NCI-H748 (cell line): Measurements from ENCODE around the gene MT1B.
"Not testable (repeated sequence)": the region's sequence is repeated elsewhere in the genome, so short reads cannot be mapped to it uniquely, and the experiment has no call there.

Source experiments
- DNase-seq: peaks from one replicate; lab custom pipeline; 2025; ENCODE audit not compliant: unreplicated experiment; lab: John Stamatoyannopoulos, UW

The MT1B gene

GRCh38 chr16:56620339-56620897, 31.3 kb upstream of the MT1B start:
- no peak for DNase-seq

DNA sequence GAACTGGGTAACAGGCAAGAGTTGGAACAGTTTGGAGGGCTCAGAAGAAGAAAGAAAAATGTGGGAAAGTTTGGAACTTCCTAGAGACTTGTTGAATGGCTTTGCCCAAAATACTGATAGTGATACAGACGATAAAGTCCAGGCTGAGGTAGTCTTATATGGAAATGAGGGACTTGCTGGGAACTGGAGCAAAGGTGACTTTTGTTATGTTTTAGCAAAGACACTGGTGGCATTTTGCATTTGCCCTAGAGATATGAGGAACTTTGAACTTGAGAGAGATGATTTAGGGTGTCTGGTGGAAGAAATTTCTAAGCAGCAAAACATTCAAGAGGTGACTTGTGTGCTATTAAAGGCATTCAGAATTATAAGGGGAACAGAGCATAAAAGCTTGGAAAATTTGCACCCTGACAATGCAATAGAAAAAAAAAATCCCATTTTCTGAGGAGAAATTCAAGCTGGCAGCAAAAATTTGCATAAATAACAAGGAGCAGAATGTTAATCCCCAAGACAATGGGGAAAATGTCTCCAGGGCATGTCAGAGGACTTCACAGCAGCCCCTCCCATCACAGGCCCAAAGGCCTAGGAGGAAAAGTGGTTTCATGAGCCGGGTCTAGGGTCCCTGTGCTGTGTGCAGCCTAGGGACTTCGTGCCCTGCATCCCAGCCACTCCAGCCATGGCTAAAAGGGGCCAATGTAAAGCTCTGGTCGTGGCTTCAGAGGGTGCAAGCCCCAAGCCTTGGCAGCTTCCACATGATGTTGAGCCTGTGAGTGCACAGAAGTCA, 29.8 kb upstream of the MT1B start:
- DNase-seq, result not testable (repeated sequence)

GRCh38 chr16:56623184-56623583, 28.5 kb upstream of the MT1B start:
- DNase-seq, result not testable (repeated sequence)

GRCh38 chr16:56623637-56624036, 28.0 kb upstream of the MT1B start:
- no peak for DNase-seq

DNA sequence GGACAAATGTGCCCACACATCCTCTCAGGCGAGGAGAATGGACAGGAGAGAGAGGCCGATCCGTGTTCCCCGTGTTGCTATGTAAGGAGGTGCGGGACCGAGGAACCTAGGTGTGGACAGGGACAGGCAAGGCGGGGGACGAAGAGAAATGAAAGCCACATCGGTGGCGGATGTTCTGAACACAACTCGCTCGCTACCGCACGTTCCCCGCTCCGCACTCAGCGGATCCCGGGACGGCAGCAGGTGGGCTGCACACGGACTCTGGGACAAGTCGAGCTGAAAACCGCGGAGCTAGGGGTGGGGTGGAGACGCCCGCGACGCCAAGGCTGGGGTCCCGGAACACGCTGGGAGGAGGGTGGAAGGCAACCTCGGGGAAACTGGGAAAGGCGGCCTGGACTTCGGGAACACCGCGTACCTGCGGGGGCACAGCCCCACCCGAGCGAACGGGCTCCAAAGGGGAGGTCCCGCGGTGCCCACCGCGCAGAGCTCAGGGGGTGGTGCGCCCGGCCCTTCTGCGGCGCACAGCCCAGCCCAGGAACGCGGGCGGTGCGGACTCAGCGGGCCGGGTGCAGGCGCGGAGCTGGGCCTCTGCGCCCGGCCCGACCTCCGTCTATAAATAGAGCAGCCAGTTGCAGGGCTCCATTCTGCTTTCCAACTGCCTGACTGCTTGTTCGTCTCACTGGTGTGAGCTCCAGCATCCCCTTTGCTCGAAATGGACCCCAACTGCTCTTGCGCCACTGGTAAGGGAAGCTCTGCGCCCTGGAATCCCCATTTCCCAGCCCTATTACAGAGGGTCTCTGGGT, 26.3 kb upstream of the MT1B start, which contains the start of gene MT1E:
Gene MT1E (plus strand): TSS at position 642 of the 803 bp plus-strand sequence. CDS start 71 bp downstream, at position 713.
- DNase-seq, result peak; percentile 3

DNA sequence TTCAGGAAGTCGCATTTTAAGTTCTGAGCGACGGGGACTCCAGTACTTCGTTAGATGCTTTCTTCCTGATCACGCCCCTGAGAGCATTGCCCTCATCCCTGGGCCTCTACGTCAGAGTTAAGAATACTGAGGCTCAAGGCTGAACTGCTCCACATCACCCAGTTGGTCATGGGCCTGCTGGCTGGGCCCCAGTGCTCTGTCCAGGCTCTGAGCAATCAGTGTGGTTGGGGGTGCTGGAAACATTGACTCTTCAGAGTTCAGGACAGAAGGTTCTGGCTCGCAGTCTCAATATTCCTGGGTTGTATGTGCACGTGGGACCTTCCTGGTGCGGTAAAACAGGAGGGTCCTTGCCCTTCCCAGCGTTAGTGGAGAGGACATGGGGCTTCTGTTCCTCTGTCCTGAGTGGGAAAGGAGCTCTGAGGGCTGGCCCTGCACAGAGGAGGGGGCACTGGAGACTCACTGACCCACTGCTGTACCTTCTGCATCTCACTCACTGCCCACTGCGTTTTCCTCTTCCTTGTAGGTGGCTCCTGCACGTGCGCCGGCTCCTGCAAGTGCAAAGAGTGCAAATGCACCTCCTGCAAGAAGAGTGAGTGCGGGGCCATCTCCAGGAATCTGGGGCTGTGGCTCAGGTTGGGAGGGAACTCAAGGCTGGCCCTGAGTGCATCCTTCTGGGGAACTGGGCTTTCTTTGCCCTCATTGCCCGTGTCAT, 25.6 kb upstream of the MT1B start:
- DNase-seq, result no peak

DNA sequence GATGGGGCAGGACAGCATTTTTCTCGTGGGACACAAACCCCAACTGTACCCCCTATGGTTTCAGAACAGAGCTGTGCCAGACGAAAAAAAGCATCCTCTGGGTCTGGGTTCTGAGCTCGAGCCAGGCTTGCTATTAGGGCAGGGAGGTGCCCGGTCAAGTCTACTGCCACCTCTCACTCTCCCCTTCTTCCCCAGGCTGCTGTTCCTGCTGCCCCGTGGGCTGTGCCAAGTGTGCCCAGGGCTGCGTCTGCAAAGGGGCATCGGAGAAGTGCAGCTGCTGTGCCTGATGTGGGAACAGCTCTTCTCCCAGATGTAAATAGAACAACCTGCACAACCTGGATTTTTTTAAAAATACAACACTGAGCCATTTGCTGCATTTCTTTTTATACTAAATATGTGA, 25.0 kb upstream of the MT1B start:
- DNase-seq, result no peak

DNA sequence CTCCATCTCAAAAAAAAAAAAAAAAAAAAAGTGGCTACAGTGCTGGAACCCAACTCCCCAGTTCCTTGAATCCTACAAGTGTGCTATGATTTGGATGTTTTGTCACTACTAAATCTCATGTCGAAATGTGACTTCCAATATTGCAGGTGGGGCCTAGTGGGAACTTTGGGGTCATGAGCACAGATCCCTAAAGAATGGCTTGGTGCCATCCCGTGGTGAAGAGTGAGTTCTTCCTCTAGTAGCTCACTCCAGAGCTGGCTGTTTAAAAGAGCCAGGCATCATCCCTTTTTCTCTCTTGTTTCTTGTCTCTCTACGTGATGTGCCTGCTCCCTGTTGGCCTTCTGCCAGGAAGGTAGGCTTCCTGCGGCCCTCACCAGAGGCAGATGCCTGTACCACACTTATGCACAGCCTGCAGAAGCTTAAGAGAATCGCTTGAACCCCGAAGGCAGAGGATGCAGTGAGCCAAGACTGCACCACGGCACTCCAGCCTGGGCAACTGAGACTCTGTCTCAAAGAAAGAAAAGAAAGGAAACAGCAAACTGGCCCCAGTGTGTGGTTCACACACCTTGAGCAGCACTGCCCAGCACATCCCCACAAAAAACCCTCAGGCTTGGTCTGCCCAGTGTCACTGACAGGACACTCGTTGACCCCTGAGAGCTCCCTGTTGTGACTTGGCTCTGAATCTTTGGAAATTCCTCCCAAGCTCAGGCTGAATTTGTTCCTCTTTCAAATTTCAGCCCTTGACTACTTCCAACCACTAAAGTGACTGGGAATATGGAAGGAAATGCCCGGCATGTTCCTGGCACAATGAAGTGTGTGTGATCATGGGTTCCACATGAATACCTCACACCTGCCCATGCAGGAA, 23.0 kb upstream of the MT1B start:
- no peak for DNase-seq

DNA sequence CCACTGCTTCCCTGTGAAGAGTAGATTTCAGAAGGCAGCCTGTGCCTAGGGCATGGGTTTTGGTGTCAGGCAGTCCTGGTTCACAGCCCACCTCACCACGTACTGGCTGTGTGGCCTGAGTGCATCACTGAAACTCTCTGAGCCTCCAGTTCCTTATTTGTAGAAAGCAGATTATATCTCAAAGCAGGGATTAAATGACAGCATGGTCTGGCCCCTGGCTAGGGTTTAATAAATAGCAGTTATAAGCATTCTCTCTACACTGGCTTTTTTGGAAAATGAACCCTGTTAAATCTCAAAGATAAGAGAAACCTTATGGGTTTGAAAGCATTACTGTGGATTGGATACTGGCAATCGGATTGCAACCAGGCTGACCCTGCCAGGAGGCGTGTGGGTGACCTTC, 22.2 kb upstream of the MT1B start:
- no peak for DNase-seq

DNA sequence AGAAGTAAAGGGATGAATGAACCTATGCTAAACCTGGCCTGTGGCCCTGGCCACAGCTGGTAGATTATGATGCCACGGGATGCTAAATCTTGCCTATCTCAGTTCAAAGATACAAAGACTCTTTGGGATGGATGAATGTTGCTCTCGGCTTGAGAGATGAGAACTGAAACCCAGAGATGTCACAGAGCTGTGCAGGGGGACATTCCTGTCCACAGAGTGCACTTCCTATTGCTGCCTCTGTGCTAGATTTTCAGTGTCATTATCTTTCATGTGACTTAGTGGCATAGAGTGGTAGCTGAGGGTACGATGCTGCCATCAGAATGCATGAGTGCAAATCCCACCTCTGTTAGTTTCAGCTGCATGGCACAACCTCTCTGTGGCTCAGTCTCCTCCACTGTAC, 21.6 kb upstream of the MT1B start:
- DNase-seq, result no peak

GRCh38 chr16:56631197-56631596, 20.5 kb upstream of the MT1B start:
- no peak for DNase-seq

DNA sequence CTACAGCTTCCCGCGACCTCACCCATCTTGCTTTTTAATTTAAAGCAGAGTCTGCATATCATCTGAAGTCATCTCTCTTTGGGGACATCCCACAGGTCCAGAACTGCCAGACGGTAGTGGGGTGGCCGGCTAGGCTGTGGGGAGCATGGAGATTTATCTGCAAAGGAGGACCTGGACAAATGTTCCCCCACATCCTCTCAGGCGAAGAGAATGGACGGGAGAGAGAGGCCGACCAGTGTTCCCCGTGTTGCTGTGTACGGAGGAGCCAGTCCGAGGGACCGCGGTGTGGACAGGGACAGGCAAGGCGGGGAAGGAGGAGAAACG, 19.9 kb upstream of the MT1B start:
- DNase-seq, result no peak

DNA sequence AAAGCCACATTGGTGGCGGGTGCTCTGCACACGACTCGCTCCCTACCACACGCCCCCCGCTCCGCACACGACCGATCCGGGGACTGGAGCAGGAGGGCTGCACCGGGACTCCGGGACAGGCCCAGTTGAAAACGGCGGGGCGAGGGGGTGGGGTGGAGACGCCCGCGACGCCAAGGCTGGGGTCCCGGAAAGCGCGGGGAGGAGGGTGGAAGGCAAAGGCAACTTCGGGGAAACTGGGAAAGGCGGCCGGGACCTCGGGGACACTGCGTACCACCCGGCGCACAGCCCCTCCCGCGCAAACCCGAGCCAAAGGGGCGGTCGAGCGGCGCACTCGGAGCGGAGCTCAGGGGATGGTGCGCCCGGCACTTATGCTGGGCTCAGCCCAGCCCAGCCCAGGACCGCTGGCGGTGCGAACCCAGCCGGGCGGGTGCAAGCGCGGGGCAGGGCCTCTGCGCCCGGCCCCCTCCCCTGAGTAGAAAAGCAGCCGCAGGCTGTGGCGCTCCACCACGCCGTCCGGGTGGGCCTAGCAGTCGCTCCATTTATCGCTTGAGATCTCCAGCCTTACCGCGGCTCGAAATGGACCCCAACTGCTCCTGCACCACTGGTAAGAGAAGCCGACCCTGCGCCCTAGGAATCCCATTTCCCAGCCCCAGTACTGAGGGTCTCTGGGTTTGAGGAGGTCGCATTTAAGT, 19.4 kb upstream of the MT1B start, which contains the start of gene MT1M:
Gene MT1M (plus strand): TSS at position 504 of the 692 bp plus-strand sequence. CDS start 73 bp downstream, at position 577.
- no peak for DNase-seq

DNA sequence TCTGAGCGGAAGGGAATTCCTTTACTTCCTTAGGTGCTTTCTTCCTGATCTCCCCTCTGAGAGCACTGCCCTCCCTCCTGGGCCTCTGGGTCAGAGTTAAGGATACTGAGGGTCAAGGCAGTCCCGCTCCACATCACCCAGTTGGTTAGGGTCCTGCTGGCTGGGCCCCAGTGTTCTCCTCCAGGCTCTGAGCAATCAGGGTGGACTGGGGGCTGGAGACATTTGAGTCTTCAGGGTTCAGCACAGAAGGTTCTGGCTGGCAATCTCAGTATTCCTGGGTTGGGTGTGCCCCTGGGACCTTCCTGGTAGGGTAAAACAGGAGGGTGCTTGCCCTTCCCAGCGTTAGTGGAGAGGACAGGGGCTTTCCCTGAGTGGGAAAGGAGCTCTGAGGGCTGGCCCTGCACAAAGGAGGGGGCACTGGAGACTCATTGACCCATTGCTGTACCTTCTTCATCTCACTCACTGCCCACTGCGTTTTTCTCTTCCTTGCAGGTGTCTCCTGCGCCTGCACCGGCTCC, 18.8 kb upstream of the MT1B start:
- no peak for DNase-seq

DNA sequence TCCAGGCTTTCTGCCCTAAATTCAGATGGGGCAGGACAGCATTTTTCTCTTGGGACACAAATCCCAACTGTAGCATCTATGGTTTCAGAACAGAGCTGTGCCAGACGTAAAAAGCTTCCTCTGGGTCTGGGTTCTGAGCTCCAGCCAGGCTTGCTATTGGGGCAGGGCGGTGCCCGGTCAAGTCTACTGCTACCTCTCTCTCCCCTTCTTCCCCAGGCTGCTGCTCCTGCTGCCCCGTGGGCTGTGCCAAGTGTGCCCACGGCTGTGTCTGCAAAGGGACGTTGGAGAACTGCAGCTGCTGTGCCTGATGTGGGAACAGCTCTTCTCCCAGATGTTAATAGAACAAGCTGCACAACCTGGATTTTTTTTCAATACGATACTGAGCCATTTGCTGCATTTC, 18.2 kb upstream of the MT1B start:
- no peak for DNase-seq

DNA sequence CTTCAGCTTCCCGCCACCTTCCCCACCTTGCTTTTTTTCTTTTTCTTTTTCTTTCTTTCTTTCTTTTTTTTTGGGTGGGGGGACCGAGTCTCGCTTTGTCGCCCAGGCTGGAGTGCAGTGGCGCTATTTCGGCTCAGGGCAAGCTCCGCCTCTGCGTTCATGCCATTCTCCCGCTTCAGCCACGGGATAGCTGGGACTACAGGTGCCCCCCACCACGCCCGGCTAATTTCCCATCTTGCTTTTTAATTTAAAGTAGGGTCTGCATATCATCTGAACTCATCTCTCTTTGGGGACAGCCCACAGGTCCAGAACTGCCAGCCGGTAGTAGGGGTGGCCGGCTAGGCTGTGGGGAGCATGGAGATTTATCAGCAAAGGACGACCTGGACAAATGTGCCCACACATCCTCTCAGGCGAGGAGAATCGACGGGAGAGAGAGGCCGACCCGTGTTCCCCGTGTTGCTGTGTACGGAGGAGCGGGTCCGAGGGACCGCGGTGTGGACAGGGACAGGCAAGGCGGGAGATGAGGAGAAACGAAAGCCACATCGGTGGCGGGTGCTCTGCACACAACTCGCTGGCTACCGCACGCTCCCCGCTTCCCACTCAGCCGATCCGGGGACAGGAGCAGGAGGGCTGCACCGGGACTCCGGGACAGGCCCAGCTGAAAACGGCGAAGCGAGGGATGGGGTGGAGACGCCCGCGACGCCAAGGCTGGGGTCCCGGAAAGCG, 16.8 kb upstream of the MT1B start:
- DNase-seq, result no peak

DNA sequence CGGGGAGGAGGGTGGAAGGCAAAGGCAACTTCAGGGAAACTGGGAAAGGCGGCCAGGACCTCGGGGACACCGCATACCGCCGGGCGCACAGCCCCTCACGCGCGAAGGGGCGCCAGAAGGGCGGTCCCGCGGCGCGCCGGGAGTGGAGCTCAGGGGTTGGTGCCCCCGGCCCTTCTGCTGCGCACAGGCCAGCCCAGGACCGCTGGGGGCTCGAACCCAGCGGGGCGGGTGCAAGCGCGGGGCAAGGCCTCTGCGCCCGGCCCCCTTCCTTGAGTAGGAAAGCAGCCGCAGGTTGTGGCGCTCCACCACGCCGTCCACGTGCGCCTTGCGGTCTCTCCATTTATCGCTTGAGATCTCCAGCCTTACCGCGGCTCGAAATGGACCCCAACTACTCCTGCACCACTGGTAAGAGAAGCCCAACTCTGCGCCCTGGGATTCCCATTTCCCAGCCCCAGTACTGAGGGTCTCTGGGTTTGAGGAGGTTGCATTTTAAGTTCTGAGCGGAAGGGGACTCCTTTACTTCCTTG, 16.2 kb upstream of the MT1B start:
- no peak for DNase-seq

DNA sequence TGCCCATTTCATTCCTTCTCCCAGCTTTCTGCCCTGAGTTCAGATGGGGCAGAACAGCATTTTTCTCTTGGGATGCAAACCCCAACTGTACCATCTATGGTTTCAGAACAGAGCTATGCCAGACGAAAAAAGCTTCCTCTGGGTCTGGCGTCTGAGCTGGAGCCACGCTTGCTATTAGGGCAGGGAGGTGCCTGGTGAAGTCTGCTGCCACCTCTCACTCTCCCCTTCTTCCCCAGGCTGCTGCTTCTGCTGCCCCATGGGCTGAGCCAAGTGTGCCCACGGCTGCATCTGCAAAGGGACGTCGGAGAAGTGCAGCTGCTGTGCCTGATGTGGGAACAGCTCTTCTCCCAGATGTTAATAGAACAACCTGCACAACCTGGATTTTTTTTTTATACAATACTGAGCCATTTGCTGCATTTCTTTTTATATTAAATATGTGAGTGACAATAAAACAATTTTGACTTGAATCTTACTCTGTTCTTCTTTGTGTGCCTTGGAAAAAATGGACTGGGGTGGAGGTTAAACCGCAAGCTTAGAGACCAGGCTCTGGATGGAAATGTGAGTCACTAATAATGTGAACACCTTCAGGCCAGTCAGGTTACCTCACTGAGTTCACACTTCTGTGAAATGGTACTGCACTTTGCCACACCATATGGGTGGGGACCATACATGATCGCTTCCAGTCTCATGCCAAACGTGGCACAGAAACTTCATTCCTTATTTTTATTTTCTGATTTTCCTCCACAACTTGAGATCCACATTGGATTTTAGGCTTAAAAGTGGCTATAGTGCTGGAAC, 14.9 kb upstream of the MT1B start:
- DNase-seq, result no peak
